K562 (cell line): ENCODE measurements around the gene CRY2. TPM values are rescaled to one million over a fixed set of nuclear protein-coding genes. Genes with fewer than 3 reads are reported as not detected.

Source experiments
- ATAC-seq: fragments of 200-7000 bp; cut with Tn5 transposase; 3 replicates; pipeline ENCODE4 v1.9.1; 2020; ENCODE audit warnings: moderate library complexity
- BruUV-seq: library from RNA; stranded (reverse); fragments of 400-500 nt; replicated peaks from 2 replicates; lab custom pipeline; 2021; lab: Mats Ljungman, UMichigan
- CTCF ChIA-PET: fragments of 300-600 bp; formaldehyde crosslinking; extraction: SDS; loops from one replicate; lab custom pipeline; 2021; ENCODE audit warnings: low intra/inter-chr PET ratio; lab: Yijun Ruan, JAX
- POLR2A ChIA-PET: fragments of 300-600, 350-650 bp; sonication (Branson Sonifier 250); formaldehyde crosslinking; extraction: SDS; loops from one replicate; lab custom pipeline; 2021; ENCODE audit warnings: antibody characterized with exemption, inconsistent platforms; lab: Yijun Ruan, JAX
- DNase-seq, 4 experiments: peaks; one replicate each; pipeline versions ENCODE4 v3.0.0 to v3.0.0-alpha.2; 2011 to 2018; ENCODE audit warnings: low spot score in 3 of 4, mixed read lengths in 3 of 4; ENCODE audit errors: extremely low read depth in 1 of 4
- FAIRE-seq: peaks from 2 replicates; lab custom pipeline; 2011; peaks lifted over from hg19 to GRCh38; lab: Jason Lieb, UNC
- H2AFZ ChIP-seq: 2 replicates; pipeline ENCODE4 v1.6.0; 2011; ENCODE audit warnings: low read depth, low read length, control low read depth, inconsistent platforms
- H3K27ac ChIP-seq: fragments of 200-600 bp; 3 replicates; pipeline ENCODE4 v1.8.0; 2011; ENCODE audit warnings: low read depth, mild to moderate bottlenecking, control low read depth, inconsistent platforms, low read length, moderate library complexity, mixed read lengths; ENCODE audit errors: extremely low read depth
- H3K27me3 ChIP-seq, 2 experiments: fragments of 300-600 bp in 1 of 2; 2 replicates in 1 of 2; 3 replicates in 1 of 2; pipeline versions ENCODE4 v1.6.0 to v1.8.0; 2011; ENCODE audit warnings: inconsistent platforms in 2 of 2, low read length in 2 of 2, mild to moderate bottlenecking in 1 of 2, mixed read lengths in 1 of 2, moderate library complexity in 1 of 2; ENCODE audit not compliant: control insufficient read depth in 2 of 2, insufficient read depth in 2 of 2
- H3K36me3 ChIP-seq: fragments of 300-600 bp; 3 replicates; pipeline ENCODE4 v1.8.0; 2011; ENCODE audit warnings: mild to moderate bottlenecking, low read length, inconsistent platforms; ENCODE audit not compliant: control insufficient read depth, insufficient read depth
- H3K4me1 ChIP-seq, 2 experiments: fragments of 200-600 bp in 1 of 2; replicated peaks in 1 of 2; 2 replicates in 1 of 2; 3 replicates in 1 of 2; pipeline versions ENCODE4 v1.5.1 to v1.8.0; 2011; ENCODE audit warnings: inconsistent platforms in 2 of 2, low read length in 2 of 2, mild to moderate bottlenecking in 1 of 2, mixed read lengths in 1 of 2, moderate library complexity in 1 of 2; ENCODE audit not compliant: control insufficient read depth in 2 of 2, insufficient read depth in 2 of 2
- H3K4me2 ChIP-seq: 2 replicates; pipeline ENCODE4 v1.6.1; 2011; ENCODE audit warnings: low read length, control low read depth, inconsistent platforms, mixed read lengths; ENCODE audit not compliant: insufficient read depth
- H3K4me3 ChIP-seq: fragments of 200-600 bp; sonication (generic), shearing (Covaris generic); 2 replicates; pipeline ENCODE4 v1.5.1; 2016; ENCODE audit warnings: control low read depth, inconsistent platforms
- H3K79me2 ChIP-seq: fragments of 200-600 bp; 3 replicates; pipeline ENCODE4 v1.8.0; 2011; ENCODE audit warnings: low read length, inconsistent platforms; ENCODE audit not compliant: control insufficient read depth, insufficient read depth
- H3K9ac ChIP-seq, 2 experiments: 2 replicates each; pipeline versions ENCODE4 v1.6.0 to v1.6.1; 2011; ENCODE audit warnings: low read depth in 2 of 2, low read length in 2 of 2, control low read depth in 1 of 2, inconsistent platforms in 1 of 2, mild to moderate bottlenecking in 1 of 2, mixed read lengths in 1 of 2; ENCODE audit not compliant: insufficient read depth in 1 of 2
- H3K9me1 ChIP-seq: one replicate; pipeline ENCODE4 v1.6.0; 2011; ENCODE audit warnings: inconsistent platforms, mild to moderate bottlenecking, low read length, moderate library complexity; ENCODE audit not compliant: control insufficient read depth, insufficient read depth
- H3K9me3 ChIP-seq: replicated peaks from 2 replicates; pipeline ENCODE4 v1.5.1; 2011; ENCODE audit warnings: low read depth, low read length, inconsistent platforms; ENCODE audit not compliant: control insufficient read depth, insufficient read depth
- H4K20me1 ChIP-seq: replicated peaks from 2 replicates; pipeline ENCODE4 v1.6.1; 2011; ENCODE audit warnings: low read length, inconsistent platforms, mixed read lengths; ENCODE audit not compliant: control insufficient read depth, insufficient read depth
- CBX5 ChIP-seq: IDR thresholded peaks from 2 replicates; pipeline ENCODE4 v1.6.1; 2014; ENCODE audit warnings: low read depth, borderline replicate concordance
- MBD2 ChIP-seq: sonication (generic); IDR thresholded peaks from 2 replicates; pipeline ENCODE4 v1.6.1; 2016; ENCODE audit warnings: low read depth, borderline replicate concordance
- MCM5 ChIP-seq: fragments of 450-650 bp; IDR thresholded peaks from 2 replicates; pipeline ENCODE4 v1.6.1; 2016; ENCODE audit warnings: low read depth
- MEF2A ChIP-seq: IDR thresholded peaks from 2 replicates; pipeline ENCODE4 v1.6.1; 2011; ENCODE audit warnings: low read depth, mild to moderate bottlenecking, low read length, moderate library complexity; ENCODE audit not compliant: control insufficient read depth
- POLR2G ChIP-seq: fragments of 200-400 bp; formaldehyde crosslinking; IDR thresholded peaks from 2 replicates; pipeline ENCODE4 v1.6.1; 2017; ENCODE audit warnings: low read depth, mild to moderate bottlenecking, antibody characterized with exemption, low read length, moderate library complexity
- STAT5A ChIP-seq: IDR thresholded peaks from 2 replicates; pipeline ENCODE4 v1.6.1; 2012; ENCODE audit warnings: low read length, inconsistent platforms, borderline replicate concordance
- TAF15 ChIP-seq: fragments of 200-400 bp; formaldehyde crosslinking; IDR thresholded peaks from 2 replicates; pipeline ENCODE4 v1.6.1; 2017; ENCODE audit warnings: mild to moderate bottlenecking, low read depth, low read length, moderate library complexity
- ZNF143 ChIP-seq: sonication (generic); formaldehyde crosslinking; IDR thresholded peaks from 2 replicates; pipeline ENCODE4 v1.9.0; 2022; ENCODE audit warnings: mild to moderate bottlenecking, missing genetic modification reagents
- ZNF274 ChIP-seq: IDR thresholded peaks from 2 replicates; pipeline ENCODE4 v1.6.1; 2011; ENCODE audit warnings: low read depth, mild to moderate bottlenecking, low read length, moderate library complexity, borderline replicate concordance
- ZNF583 ChIP-seq: fragments of 250-450 bp; sonication (Bioruptor Pico); IDR thresholded peaks from 2 replicates; pipeline ENCODE4 v1.4.0; 2020
- ZNF717 ChIP-seq: fragments of 250-450 bp; sonication (Bioruptor Pico); IDR thresholded peaks from 2 replicates; pipeline ENCODE4 v1.5.0; 2021
- WGBS: fragments of 100-300 bp; shearing (Covaris generic); methylation state at CpG from one replicate; pipeline ENCODE4 v1.1.6; 2016; ENCODE audit warnings: low coverage, mixed read lengths; ENCODE audit not compliant: insufficient coverage; ENCODE audit errors: missing lambda C conversion rate; 5-methylcytosine and 5-hydroxymethylcytosine counted together
- in situ Hi-C: fragments of 300-500 bp; cut with MboI; formaldehyde crosslinking; loops from 4 replicates; pipeline ENCODE4 v1.15.0; 2018; ENCODE audit warnings: inconsistent platforms, mixed read lengths
- intact Hi-C: fragments of 100-400 bp; cut with micrococcal nuclease; formaldehyde crosslinking; loops from 2 replicates; pipeline ENCODE4 v1.14.2; 2022
- polyA plus RNA-seq, 8 experiments: library from polyadenylated mRNA; depleted of rRNA in 4 of 8; stranded (reverse) in 5 of 8; unstranded in 3 of 8; fragments of >200 nt; fragmentation: Nextera tagmentation in 2 of 8; fragmentation: Illumina TruSeq in 1 of 8; extraction: Ambion mirVana in 2 of 8; extraction: Trizol in 1 of 8; gene quantifications; 2 replicates each; pipeline versions ENCODE4 v1.2.1 to v1.2.3, GENCODE V29; 2011 to 2014; ENCODE audit warnings: inconsistent platforms in 1 of 8, missing spikeins in 1 of 8
- total RNA-seq, 7 experiments: library from RNA; depleted of rRNA in 6 of 7; stranded (reverse); fragments of >200 nt in 6 of 7; fragmentation: Illumina TruSeq in 2 of 7; extraction: Trizol in 2 of 7; gene quantifications; 2 replicates each; pipeline versions ENCODE4 v1.2.1 to v1.2.3, GENCODE V29; 2011 to 2021; ENCODE audit warnings: low replicate concordance in 1 of 7
- TF ChIP-seq, protein P1 (sequence below): IDR thresholded peaks from 2 replicates; pipeline ENCODE4 v1.6.1; 2012; ENCODE audit warnings: low read depth, low read length, improper control_type of control experiment, borderline replicate concordance

CRY2 gene
- total and polyA plus RNA-seq, 9 of the 15 experiments (the other 6 are each of a cell fraction or from before 2014, with no cell fraction given) = 2.3 to 23.9 (median 14.8) TPM

DNA sequence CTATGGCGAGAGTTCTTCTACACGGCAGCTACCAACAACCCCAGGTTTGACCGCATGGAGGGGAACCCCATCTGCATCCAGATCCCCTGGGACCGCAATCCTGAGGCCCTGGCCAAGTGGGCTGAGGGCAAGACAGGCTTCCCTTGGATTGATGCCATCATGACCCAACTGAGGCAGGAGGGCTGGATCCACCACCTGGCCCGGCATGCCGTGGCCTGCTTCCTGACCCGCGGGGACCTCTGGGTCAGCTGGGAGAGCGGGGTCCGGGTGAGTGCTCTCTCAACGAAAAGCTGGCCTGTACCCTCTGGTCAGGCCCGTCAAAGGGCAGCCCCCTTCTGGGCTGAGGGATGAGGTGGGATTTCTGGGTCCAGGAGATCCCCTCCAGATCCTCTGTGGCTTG lies 22.3 kb downstream of the CRY2 start:
- H3K36me3 ChIP-seq = peaks cover 76% of the 10 kb centered on the region
- H3K27ac ChIP-seq = no peak overlapping the region
- intact Hi-C loops = no loop called here
- ATAC-seq (no peak), DNase-seq (no peak)
- no peaks in the 10 kb centered on the region for H3K79me2 ChIP-seq
- CTCF ChIA-PET = no interaction called here
- no peak overlapping the region for H3K4me2 ChIP-seq
- POLR2A ChIA-PET = interaction anchor here (0.8 kb wide), 1 partner anchor 153 kb away, joined by 3 read pairs; no protein-coding TSS in a partner anchor
- H3K9me3 ChIP-seq = no peaks in the 10 kb centered on the region
- H3K9me1 ChIP-seq = no peaks in the 10 kb centered on the region
- 97% methylated on average over 12 of the region's 12 CpGs for WGBS
- no peak for TF ChIP-seq MCM5
- 0 out of 2 replicates have a peak, but pooled peaks have one; percentile 19 for TF ChIP-seq POLR2G
- TF ChIP-seq, all 486 proteins: peak for 1
- no peak overlapping the region for H2AFZ ChIP-seq
- no peaks in the 10 kb centered on the region for H3K4me1 ChIP-seq
- H3K4me3 ChIP-seq = no peak overlapping the region
- H4K20me1 ChIP-seq = peaks cover 5% of the 10 kb centered on the region; the same call in 1 of the 2 replicates
- BruUV-seq = no TSS peak
- no peaks in the 10 kb centered on the region for H3K27me3 ChIP-seq
- no peak overlapping the region for H3K9ac ChIP-seq
- in situ Hi-C loops = no loop called here
- FAIRE-seq = no peak

DNA sequence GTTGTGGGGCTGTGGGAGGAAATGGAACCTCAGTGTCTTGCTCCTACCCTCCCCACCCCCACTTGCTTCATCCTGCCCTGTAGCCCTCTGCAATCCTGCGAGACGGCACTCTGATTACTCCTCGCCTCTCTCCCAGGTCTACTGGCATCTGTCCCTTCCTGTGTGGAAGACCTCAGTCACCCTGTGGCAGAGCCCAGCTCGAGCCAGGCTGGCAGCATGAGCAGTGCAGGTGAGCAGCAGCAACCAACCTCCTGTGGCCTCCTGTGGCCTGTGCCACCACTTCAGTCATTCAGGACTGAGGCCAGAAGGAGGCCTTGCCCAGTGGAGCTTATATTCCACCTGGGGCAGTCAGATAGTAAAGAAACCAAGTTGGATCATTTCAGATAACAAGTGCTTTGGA lies 23.4 kb downstream of the CRY2 start:
- H3K4me2 ChIP-seq = no peak overlapping the region
- no peaks in the 10 kb centered on the region for H3K79me2 ChIP-seq
- H3K27ac ChIP-seq = no peak overlapping the region
- CTCF ChIA-PET = no interaction called here
- no peak for ATAC-seq
- no peaks in the 10 kb centered on the region for H3K4me1 ChIP-seq
- no peak overlapping the region for H3K9ac ChIP-seq
- H3K4me3 ChIP-seq = no peak overlapping the region
- H3K9me1 ChIP-seq = no peaks in the 10 kb centered on the region
- WGBS = 76% methylated on average over 4 of the region's 4 CpGs
- H2AFZ ChIP-seq = no peak overlapping the region
- BruUV-seq = no TSS peak
- no peaks in the 10 kb centered on the region for H3K9me3 ChIP-seq
- H3K27me3 ChIP-seq = no peaks in the 10 kb centered on the region
- peaks cover 12% of the 10 kb centered on the region; the same call in 1 of the 2 replicates for H4K20me1 ChIP-seq
- intact Hi-C loops (loop anchor here (10.0 kb wide), 1 partner anchor 74 kb away; no protein-coding TSS in a partner anchor), in situ Hi-C loops (no loop called here)
- TF ChIP-seq, protein P1, sequence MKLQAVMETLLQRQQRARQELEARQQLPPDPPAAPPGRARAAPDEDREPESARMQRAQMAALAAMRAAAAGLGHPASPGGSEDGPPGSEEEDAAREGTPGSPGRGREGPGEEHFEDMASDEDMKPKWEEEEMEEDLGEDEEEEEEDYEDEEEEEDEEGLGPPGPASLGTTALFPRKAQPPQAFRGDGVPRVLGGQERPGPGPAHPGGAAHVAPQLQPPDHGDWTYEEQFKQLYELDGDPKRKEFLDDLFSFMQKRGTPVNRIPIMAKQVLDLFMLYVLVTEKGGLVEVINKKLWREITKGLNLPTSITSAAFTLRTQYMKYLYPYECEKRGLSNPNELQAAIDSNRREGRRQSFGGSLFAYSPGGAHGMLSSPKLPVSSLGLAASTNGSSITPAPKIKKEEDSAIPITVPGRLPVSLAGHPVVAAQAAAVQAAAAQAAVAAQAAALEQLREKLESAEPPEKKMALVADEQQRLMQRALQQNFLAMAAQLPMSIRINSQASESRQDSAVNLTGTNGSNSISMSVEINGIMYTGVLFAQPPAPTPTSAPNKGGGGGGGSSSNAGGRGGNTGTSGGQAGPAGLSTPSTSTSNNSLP = no peak
- TF ChIP-seq TAF15 (no peak), ZNF274 (no peak), ZNF143 (no peak), MBD2 (no peak), STAT5A (no peak), ZNF717 (no peak), CBX5 (no peak), MEF2A (no peak), ZNF583 (CRISPR knock-in tag) (no peak)
- POLR2A ChIA-PET = interaction anchor here (0.7 kb wide), 1 partner anchor 10 kb away, joined by 6 read pairs; no protein-coding TSS in a partner anchor
- H3K36me3 ChIP-seq = peaks cover 84% of the 10 kb centered on the region
- no peak for DNase-seq
- no peak for FAIRE-seq
